ENCODE measurements around the gene CDC42BPA. TPM values are rescaled to one million over a fixed set of nuclear protein-coding genes. Genes with fewer than 3 reads are reported as not detected.

The CDC42BPA gene
- total and polyA plus RNA-seq, 2 donors (not counting 3 experiments of a cell fraction or from before 2014, with no cell fraction given) = 26.1 to 92.6 TPM

- ChIA-PET CTCF (no interaction called here), POLR2A (no interaction called here)
- Histone ChIP-seq H2AFZ (ENCODE audit: low read depth, low read length) (no peak overlapping the region), H3K27me3 (ENCODE audit: control insufficient read depth in 2 of 2, insufficient read depth in 2 of 2, low read length in 2 of 2) (no peaks in the 10 kb centered on the region), H3K9me3 (replicated peaks; ENCODE audit: control insufficient read depth, insufficient read depth, low read length) (no peaks in the 10 kb centered on the region), H4K20me1 (replicated peaks; ENCODE audit: control insufficient read depth, extremely low read depth, insufficient read depth, low read length) (no peaks in the 10 kb centered on the region), H3K79me2 (ENCODE audit: control insufficient read depth, insufficient read depth, low read length) (no peaks in the 10 kb centered on the region), H3K4me3 (replicated peaks in 1 of 3; ENCODE audit: insufficient read depth in 1 of 3, low read depth in 1 of 3, low read length in 3 of 3) (no peak overlapping the region), H3K4me2 (ENCODE audit: insufficient read depth, low read length) (no peak overlapping the region), H3K27ac (ENCODE audit: insufficient read depth, low read depth, low read length) (no peak overlapping the region), H3K9ac (replicated peaks; ENCODE audit: extremely low read depth, insufficient read depth, low read length) (no peak overlapping the region), H3K36me3 (ENCODE audit: control insufficient read depth in 2 of 2, extremely low read depth in 1 of 2, insufficient read depth in 2 of 2, low read length in 2 of 2) (no peaks in the 10 kb centered on the region), H3K4me1 (ENCODE audit: control insufficient read depth, extremely low read depth, insufficient read depth, low read length) (peaks cover 3% of the 10 kb centered on the region), H3K9me1 (replicated peaks; ENCODE audit: control insufficient read depth, extremely low read depth, insufficient read depth, low read length) (no peaks in the 10 kb centered on the region)
- no peak for DNase-seq (ENCODE audit: low read depth, low spot score)
- intact Hi-C loops (cut with micrococcal nuclease) (loop anchor here (10.0 kb wide), 1 partner anchor 209 kb away; the partner anchor contains the start of gene ITPKB), dilution Hi-C loops (cut with MboI; ENCODE audit: extremely low pct_ligation_motif_present, low sequenced_read_pairs) (no loop called here)
- FAIRE-seq = no peak
- TF ChIP-seq JUN (IDR thresholded peaks at IDR 0.05; ENCODE audit: borderline replicate concordance, insufficient read depth, insufficient read length, low read depth) (no peak), CTCF (IDR thresholded peaks at IDR 0.05; ENCODE audit: extremely low read depth in 1 of 2, insufficient read depth in 1 of 2, low read depth in 1 of 2, low read length in 2 of 2) (no peak), GATA2 (IDR thresholded peaks at IDR 0.05; ENCODE audit: insufficient read depth, insufficient read length, low read depth, low read length) (no peak), POLR2AphosphoS5 (IDR thresholded peaks at IDR 0.05; ENCODE audit: insufficient read depth, low read depth, low read length) (no peak), FOS (IDR thresholded peaks at IDR 0.05; ENCODE audit: borderline replicate concordance, insufficient read depth, low read length) (no peak), MAX (IDR thresholded peaks at IDR 0.05; ENCODE audit: insufficient read depth, insufficient read length) (no peak), EZH2 (IDR thresholded peaks at IDR 0.05; ENCODE audit: borderline replicate concordance, low read depth, low read length, severe bottlenecking) (no peak), MYC (IDR thresholded peaks at IDR 0.05; ENCODE audit: low read depth, low read length) (no peak), POLR2A (IDR thresholded peaks at IDR 0.05; ENCODE audit: low read depth, low read length) (no peak)
- BruUV-seq (replicated peaks) = no TSS peak
Measured at GRCh38 chr1:226943927-226944326, 374.4 kb downstream of the CDC42BPA start.

All from endothelial cell of umbilical vein (primary cell).